GM21737 (cell line): ENCODE measurements around the gene CTXND1.

Experiments
- ATAC-seq: cut with Tn5 transposase; IDR thresholded peaks from one replicate; pipeline ENCODE4 v1.9.1; 2021; ENCODE audit warnings: mild to moderate bottlenecking, moderate library complexity; ENCODE audit not compliant: unreplicated experiment

Gene CTXND1

GRCh38 chr15:80259942-80260510 lies 8.0 kb upstream of the CTXND1 start:
- ATAC-seq: no peak

GRCh38 chr15:80251428-80252120 lies 439 bp downstream of the CTXND1 start:
- ATAC-seq: no peak

GRCh38 chr15:80250614-80251427 lies 1.2 kb downstream of the CTXND1 start:
- ATAC-seq: no peak

GRCh38 chr15:80249973-80250372 lies 2.0 kb downstream of the CTXND1 start:
- ATAC-seq: no peak

- ATAC-seq: no peak
Measured at GRCh38 chr15:80247320-80247719, 4.7 kb downstream of the CTXND1 start.

- ATAC-seq: no peak
Measured at GRCh38 chr15:80246425-80246894, 5.6 kb downstream of the CTXND1 start.

GRCh38 chr15:80242802-80243201 lies 9.2 kb downstream of the CTXND1 start:
- ATAC-seq: no peak

GRCh38 chr15:80242132-80242769 lies 9.8 kb downstream of the CTXND1 start:
- ATAC-seq: no peak

- no peak for ATAC-seq
Measured at GRCh38 chr15:80241508-80241907, 10.5 kb downstream of the CTXND1 start.

- no peak for ATAC-seq
Measured at GRCh38 chr15:80240276-80240675, 11.7 kb downstream of the CTXND1 start.

GRCh38 chr15:80234883-80235282 lies 17.1 kb downstream of the CTXND1 start:
- ATAC-seq: no peak

GRCh38 chr15:80233581-80233980 lies 18.4 kb downstream of the CTXND1 start:
- no peak for ATAC-seq

GRCh38 chr15:80231371-80231770 lies 20.6 kb downstream of the CTXND1 start:
- no peak for ATAC-seq

GRCh38 chr15:80228959-80229610 lies 22.9 kb downstream of the CTXND1 start:
- ATAC-seq: no peak

- ATAC-seq: no peak
Measured at GRCh38 chr15:80219955-80220354, 32.1 kb downstream of the CTXND1 start.

GRCh38 chr15:80217327-80217900 lies 34.6 kb downstream of the CTXND1 start:
- no peak for ATAC-seq

GRCh38 chr15:80216911-80217310 lies 35.1 kb downstream of the CTXND1 start:
- no peak for ATAC-seq

- no peak for ATAC-seq
Measured at GRCh38 chr15:80216141-80216540, 35.9 kb downstream of the CTXND1 start.

- no peak for ATAC-seq
Measured at GRCh38 chr15:80214910-80215309, 37.1 kb downstream of the CTXND1 start.

GRCh38 chr15:80211976-80212375 lies 40.0 kb downstream of the CTXND1 start:
- ATAC-seq: no peak
